Measurements from ENCODE around the gene LRRC26. TPM values are rescaled to one million over a fixed set of nuclear protein-coding genes. Genes with fewer than 3 reads are reported as not detected.

LRRC26 gene
- polyA plus RNA-seq, 2 of the 4 experiments (the other 2 are of a cell fraction): 0.08 to 1.0 TPM

GRCh38 chr9:137145731-137146526 is 23.9 kb downstream of the LRRC26 start (continued):
- no peak for TF ChIP-seq KDM5A (IDR thresholded peaks at IDR 0.05)
- no peak for TF ChIP-seq BCL3 (IDR thresholded peaks at IDR 0.05)
- no peak for TF ChIP-seq ZC3H11A (IDR thresholded peaks at IDR 0.05)

GRCh38 chr9:137143459-137143858 is 26.4 kb downstream of the LRRC26 start:
- Histone ChIP-seq H3K4me3 (no peak overlapping the region), H3K27ac (no peak overlapping the region), H3K4me2 (no peak overlapping the region), H3K4me1 (peaks cover 5% of the 10 kb centered on the region; the same call in 1 of the 3 replicates), H3K9me3 (no peaks in the 10 kb centered on the region)
- ATAC-seq: no peak
- DNase-seq (ENCODE audit: low read depth in 1 of 2, low spot score in 1 of 2): no peak
- 16% methylated on average over 4 of the region's 4 CpGs for WGBS (ENCODE audit: missing lambda C conversion rate)
- ChIA-PET POLR2A (interaction anchor here (0.6 kb wide), 1 partner anchor 17 kb away, joined by 4 read pairs; no protein-coding TSS in a partner anchor), CTCF (interaction anchor here (0.6 to 1.3 kb wide), 4 partner anchors 11 to 521 kb away, joined by 3 to 5 read pairs (median 4); partner anchors contain the start of gene TMEM210)
- TF ChIP-seq MAX (IDR thresholded peaks at IDR 0.05) (no peak), HOXB5 (CRISPR knock-in tag; IDR thresholded peaks at IDR 0.05) (no peak), RFX5 (IDR thresholded peaks at IDR 0.05) (no peak), NR3C1 (IDR thresholded peaks at IDR 0.05) (no peak), HMGXB4 (CRISPR knock-in tag; IDR thresholded peaks at IDR 0.05; ENCODE audit: borderline replicate concordance) (no peak), SMC3 (IDR thresholded peaks at IDR 0.05) (no peak), TP53 (CRISPR knock-in tag; IDR thresholded peaks at IDR 0.05) (no peak), MAFK (IDR thresholded peaks at IDR 0.05; ENCODE audit: partially characterized antibody) (no peak), CTCF (IDR thresholded peaks at IDR 0.05) (no peak), CBX2 (IDR thresholded peaks at IDR 0.05; ENCODE audit: borderline replicate concordance, low read depth) (no peak), ZNF302 (CRISPR knock-in tag; IDR thresholded peaks at IDR 0.05) (no peak), HEYL (CRISPR knock-in tag; IDR thresholded peaks at IDR 0.05) (no peak)
- no peak for FAIRE-seq

- Histone ChIP-seq H3K4me2 (no peak overlapping the region), H3K4me3 (no peak overlapping the region), H3K4me1 (peaks cover 11% of the 10 kb centered on the region; the same call in 1 of the 3 replicates), H3K27ac (no peak overlapping the region), H3K9me3 (no peaks in the 10 kb centered on the region)
- TF ChIP-seq TP53 (CRISPR knock-in tag; IDR thresholded peaks at IDR 0.05): no peak
- no peak for TF ChIP-seq RFX5 (IDR thresholded peaks at IDR 0.05)
- TF ChIP-seq MAX (IDR thresholded peaks at IDR 0.05): no peak
- no peak for TF ChIP-seq CBX8 (IDR thresholded peaks at IDR 0.05)
- no peak for TF ChIP-seq CBX2 (IDR thresholded peaks at IDR 0.05; ENCODE audit: borderline replicate concordance, low read depth)
- TF ChIP-seq ESRRA (IDR thresholded peaks at IDR 0.05; ENCODE audit: borderline replicate concordance, low read length): no peak
- ATAC-seq: no peak
- CTCF ChIA-PET: interaction anchor here (1.0 to 1.1 kb wide), 2 partner anchors 12 to 65 kb away, joined by 3 read pairs; no protein-coding TSS in a partner anchor
- no peak for DNase-seq (ENCODE audit: low read depth in 1 of 2, low spot score in 1 of 2)
- POLR2A ChIA-PET: interaction anchor here (1.1 kb wide), 1 partner anchor 13 kb away, joined by 5 read pairs; no protein-coding TSS in a partner anchor
- 53% methylated on average over 20 of the region's 24 CpGs for WGBS (ENCODE audit: missing lambda C conversion rate)
- no peak for FAIRE-seq
Measured at GRCh38 chr9:137141976-137142936, 27.6 kb downstream of the LRRC26 start.

Measured in A549 (cell line).